GM21447 (cell line): ENCODE data around the gene CSNK2B.

ENCODE experiments used
- ATAC-seq: cut with Tn5 transposase; IDR thresholded peaks from one replicate; pipeline ENCODE4 v1.9.1; 2021; ENCODE audit not compliant: unreplicated experiment

CSNK2B gene

GRCh38 chr6:31710523-31711219, 44.8 kb downstream of the CSNK2B start:
- no peak for ATAC-seq

- ATAC-seq: no peak
These were observed 45.4 kb downstream of the CSNK2B start for GRCh38 chr6:31711233-31711632.

GRCh38 chr6:31712296-31712695, 46.4 kb downstream of the CSNK2B start:
- no peak for ATAC-seq

- no peak for ATAC-seq
These were observed 47.6 kb downstream of the CSNK2B start for GRCh38 chr6:31713465-31713864.

GRCh38 chr6:31713991-31714684, 48.3 kb downstream of the CSNK2B start:
- no peak for ATAC-seq

GRCh38 chr6:31715022-31715958, 49.4 kb downstream of the CSNK2B start, which contains the start of gene LY6G6D:
Gene LY6G6D (plus strand): TSS chr6:31715348. CDS start chr6:31715356, 8 bp downstream.
- no peak for ATAC-seq

GRCh38 chr6:31717499-31718222, 51.8 kb downstream of the CSNK2B start:
- no peak for ATAC-seq

- ATAC-seq: no peak
These were observed 52.4 kb downstream of the CSNK2B start for GRCh38 chr6:31718265-31718664.

- ATAC-seq: no peak
These were observed 53.1 kb downstream of the CSNK2B start for GRCh38 chr6:31719001-31719400.
